SK-MEL-5 (cell line): Measurements from ENCODE around the gene PCBP3. TPM values are rescaled to one million over a fixed set of nuclear protein-coding genes. Genes with fewer than 3 reads are reported as not detected.
A peak's percentile ranks its signal among the peaks of the same experiment; 100 is the strongest.
"Not testable (repeated sequence)": the region's sequence is repeated elsewhere in the genome, so short reads cannot be mapped to it uniquely, and the experiment has no call there.

Source experiments
- DNase-seq: peaks from one replicate; pipeline ENCODE4 v3.0.0-alpha.2; 2016; ENCODE audit warnings: low read depth, low spot score
- in situ Hi-C: cut with HindIII; loops from 2 replicates; pipeline ENCODE4 v1.10.0; 2016; ENCODE audit warnings: low sequenced_read_pairs, high pct_unique_total_duplicates, low pct_unique_long_range_greater_than_20kb
- total RNA-seq: library from RNA; depleted of rRNA; stranded (reverse); fragments of >200 nt; shearing (Covaris generic); gene quantifications from 2 replicates; pipeline ENCODE4 v1.2.3, GENCODE V29; 2014

PCBP3 gene
- total RNA-seq, 1 experiment from 2014 or later = not detected

GRCh38 chr21:45887788-45888187 is 244.3 kb downstream of the PCBP3 start:
- no peak for DNase-seq
- in situ Hi-C loops = no loop called here

- in situ Hi-C loops = no loop called here
- DNase-seq = no peak
These were observed 245.0 kb downstream of the PCBP3 start for GRCh38 chr21:45888386-45889009.

- in situ Hi-C loops = no loop called here
- DNase-seq = no peak
These were observed 245.7 kb downstream of the PCBP3 start for GRCh38 chr21:45889256-45889655.

- in situ Hi-C loops = no loop called here
These were observed 246.4 kb downstream of the PCBP3 start for GRCh38 chr21:45889961-45890360.

GRCh38 chr21:45891388-45892155 is 248.0 kb downstream of the PCBP3 start:
- DNase-seq = no peak
- in situ Hi-C loops = no loop called here

More at GRCh38 chr21:45889961-45890360, 246.4 kb downstream of the PCBP3 start:
- peak; percentile 33 for DNase-seq

- no peak for DNase-seq
- in situ Hi-C loops = no loop called here
These were observed 248.8 kb downstream of the PCBP3 start for GRCh38 chr21:45892156-45892915.

- DNase-seq = no peak
- in situ Hi-C loops = no loop called here
These were observed 249.6 kb downstream of the PCBP3 start for GRCh38 chr21:45892916-45893739.

- in situ Hi-C loops = no loop called here
- no peak for DNase-seq
These were observed 250.4 kb downstream of the PCBP3 start for GRCh38 chr21:45893740-45894449.

GRCh38 chr21:45894450-45894825 is 250.9 kb downstream of the PCBP3 start:
- DNase-seq = no peak
- in situ Hi-C loops = no loop called here

GRCh38 chr21:45894906-45895777 is 251.6 kb downstream of the PCBP3 start:
- DNase-seq = no peak
- in situ Hi-C loops = no loop called here

- no peak for DNase-seq
- in situ Hi-C loops = no loop called here
These were observed 252.3 kb downstream of the PCBP3 start for GRCh38 chr21:45895778-45896370.

GRCh38 chr21:45896431-45896830 is 252.9 kb downstream of the PCBP3 start:
- in situ Hi-C loops, DNase-seq: not testable (repeated sequence)

GRCh38 chr21:45897191-45898027 is 253.9 kb downstream of the PCBP3 start:
- in situ Hi-C loops = no loop called here
- DNase-seq = no peak

- no peak for DNase-seq
- in situ Hi-C loops = no loop called here
These were observed 254.5 kb downstream of the PCBP3 start for GRCh38 chr21:45898028-45898350.

GRCh38 chr21:45898781-45899180 is 255.3 kb downstream of the PCBP3 start:
- no peak for DNase-seq
- in situ Hi-C loops = no loop called here
